Immature natural killer cell (primary cell): ENCODE results near the gene HIF3A. TPM values are rescaled to one million over a fixed set of nuclear protein-coding genes. Genes with fewer than 3 reads are reported as not detected.
"Not testable (repeated sequence)": the region's sequence is repeated elsewhere in the genome, so short reads cannot be mapped to it uniquely, and the experiment has no call there.

ENCODE experiments used
- DNase-seq, 3 donors: peaks; one replicate each; pipeline ENCODE4 v3.0.0; 2022; ENCODE audit warnings: mixed read lengths in 1 of 3
- H3K27ac Mint-ChIP-seq, 6 donors: one replicate each; pipeline ENCODE4 v1.8.0; 2020; ENCODE audit warnings: mixed read lengths in 6 of 6, mild to moderate bottlenecking in 5 of 6, inconsistent platforms in 4 of 6, moderate library complexity in 3 of 6
- H3K27me3 Mint-ChIP-seq, 3 donors: one replicate each; pipeline ENCODE4 v1.8.0; 2020 to 2021; ENCODE audit warnings: low read depth in 3 of 3, mild to moderate bottlenecking in 3 of 3, mixed read lengths in 3 of 3, moderate library complexity in 3 of 3, inconsistent platforms in 1 of 3
- H3K36me3 Mint-ChIP-seq, 3 donors: one replicate each; pipeline ENCODE4 v1.8.0; 2020; ENCODE audit warnings: mixed read lengths in 3 of 3, inconsistent platforms in 2 of 3, mild to moderate bottlenecking in 2 of 3
- H3K4me1 Mint-ChIP-seq, 2 donors: one replicate each; pipeline ENCODE4 v1.8.0; 2020; ENCODE audit warnings: inconsistent platforms in 2 of 2, mild to moderate bottlenecking in 2 of 2, mixed read lengths in 2 of 2, moderate library complexity in 1 of 2
- H3K4me3 Mint-ChIP-seq, 5 donors: one replicate each; pipeline ENCODE4 v1.8.0; 2020; ENCODE audit warnings: mild to moderate bottlenecking in 5 of 5, mixed read lengths in 5 of 5, inconsistent platforms in 3 of 5, moderate library complexity in 3 of 5
- H3K9me3 Mint-ChIP-seq, 6 donors: one replicate each; pipeline ENCODE4 v1.8.0; 2020; ENCODE audit warnings: mild to moderate bottlenecking in 6 of 6, mixed read lengths in 6 of 6, inconsistent platforms in 4 of 6, moderate library complexity in 3 of 6
- polyA plus RNA-seq, 3 donors: library from polyadenylated mRNA; unstranded; fragments of 300-500 nt; fragmentation: Illumina TruSeq; gene quantifications; one replicate each; pipeline ENCODE4 v1.2.3, GENCODE V29; 2021

The HIF3A gene
- polyA plus RNA-seq, 3 donors from 2014 or later: not detected

- DNase-seq: no peak
- Mint-ChIP-seq H3K36me3 (peaks cover 0 to 4% (median 3%) of the 10 kb centered on the region in 3 donors), H3K9me3 (peaks cover 0 to 15% (median 7%) of the 10 kb centered on the region in 6 donors), H3K4me1 (no peaks in the 10 kb centered on the region), H3K4me3 (no peak overlapping the region), H3K27me3 (peaks cover 0 to 3% (median 3%) of the 10 kb centered on the region in 3 donors), H3K27ac (no peak overlapping the region)
Observed at GRCh38 chr19:46321653-46322052, 24.8 kb downstream of the HIF3A start.

- H3K4me3 Mint-ChIP-seq, H3K4me1 Mint-ChIP-seq, DNase-seq, H3K27ac Mint-ChIP-seq, H3K27me3 Mint-ChIP-seq, H3K36me3 Mint-ChIP-seq: not testable (repeated sequence)
- H3K9me3 Mint-ChIP-seq: peaks cover 0 to 25% (median 13%) of the 10 kb centered on the region in 6 donors
Observed at GRCh38 chr19:46323227-46323626, 26.4 kb downstream of the HIF3A start.

GRCh38 chr19:46324277-46324676, 27.4 kb downstream of the HIF3A start:
- H3K4me1 Mint-ChIP-seq: no peaks in the 10 kb centered on the region
- H3K4me3 Mint-ChIP-seq: no peak overlapping the region
- peaks cover 4 to 32% (median 17%) of the 10 kb centered on the region in 6 donors for H3K9me3 Mint-ChIP-seq
- DNase-seq: no peak
- H3K27ac Mint-ChIP-seq: no peak overlapping the region
- H3K36me3 Mint-ChIP-seq: peaks cover 4 to 12% (median 6%) of the 10 kb centered on the region in 3 donors
- H3K27me3 Mint-ChIP-seq: peaks cover 1 to 8% (median 2%) of the 10 kb centered on the region in 3 donors

- H3K27ac Mint-ChIP-seq: no peak overlapping the region
- H3K27me3 Mint-ChIP-seq: peaks cover 1 to 17% (median 2%) of the 10 kb centered on the region in 3 donors
- no peak for DNase-seq
- H3K4me1 Mint-ChIP-seq: no peaks in the 10 kb centered on the region
- peaks cover 6 to 12% (median 7%) of the 10 kb centered on the region in 3 donors for H3K36me3 Mint-ChIP-seq
- H3K9me3 Mint-ChIP-seq: peaks cover 8 to 32% (median 18%) of the 10 kb centered on the region in 6 donors
- no peak overlapping the region for H3K4me3 Mint-ChIP-seq
Observed at GRCh38 chr19:46326608-46327007, 29.8 kb downstream of the HIF3A start.

GRCh38 chr19:46328079-46328478, 31.2 kb downstream of the HIF3A start:
- peaks cover 1 to 17% (median 2%) of the 10 kb centered on the region in 3 donors for H3K27me3 Mint-ChIP-seq
- H3K9me3 Mint-ChIP-seq: peaks cover 8 to 32% (median 18%) of the 10 kb centered on the region in 6 donors
- H3K27ac Mint-ChIP-seq: no peak overlapping the region
- H3K4me3 Mint-ChIP-seq: no peak overlapping the region
- H3K36me3 Mint-ChIP-seq: peaks cover 6 to 12% (median 7%) of the 10 kb centered on the region in 3 donors
- H3K4me1 Mint-ChIP-seq: no peaks in the 10 kb centered on the region
- DNase-seq: no peak

- Mint-ChIP-seq H3K9me3 (peaks cover 8 to 30% (median 18%) of the 10 kb centered on the region in 6 donors), H3K36me3 (peaks cover 5 to 11% (median 7%) of the 10 kb centered on the region in 3 donors), H3K4me3 (no peak overlapping the region), H3K27me3 (peaks cover 1 to 15% (median 2%) of the 10 kb centered on the region in 3 donors), H3K27ac (peak overlapping the region in 1 of 6 donors; percentile 55), H3K4me1 (no peaks in the 10 kb centered on the region)
- no peak for DNase-seq
Observed at GRCh38 chr19:46330319-46330918, 33.6 kb downstream of the HIF3A start.

- H3K36me3 Mint-ChIP-seq: no peaks in the 10 kb centered on the region
- H3K9me3 Mint-ChIP-seq: peaks cover 0 to 2% (median 0%) of the 10 kb centered on the region in 6 donors
- H3K27ac Mint-ChIP-seq: no peak overlapping the region
- H3K4me1 Mint-ChIP-seq: no peaks in the 10 kb centered on the region
- H3K4me3 Mint-ChIP-seq: no peak overlapping the region
- H3K27me3 Mint-ChIP-seq: peaks cover 2 to 4% (median 2%) of the 10 kb centered on the region in 3 donors
- DNase-seq: no peak
Observed at GRCh38 chr19:46337487-46337886, 40.6 kb downstream of the HIF3A start.

GRCh38 chr19:46339446-46339845, 42.6 kb downstream of the HIF3A start:
- H3K27me3 Mint-ChIP-seq: peaks cover 2 to 6% (median 2%) of the 10 kb centered on the region in 3 donors
- no peak overlapping the region for H3K27ac Mint-ChIP-seq
- H3K4me1 Mint-ChIP-seq: no peaks in the 10 kb centered on the region
- H3K36me3 Mint-ChIP-seq: no peaks in the 10 kb centered on the region
- DNase-seq: no peak
- H3K9me3 Mint-ChIP-seq: peaks cover 0 to 2% (median 0%) of the 10 kb centered on the region in 6 donors
- no peak overlapping the region for H3K4me3 Mint-ChIP-seq

GRCh38 chr19:46340051-46340659, 43.3 kb downstream of the HIF3A start:
- peaks cover 2 to 6% (median 2%) of the 10 kb centered on the region in 3 donors for H3K27me3 Mint-ChIP-seq

GRCh38 chr19:46341937-46342336, 45.1 kb downstream of the HIF3A start:
- Mint-ChIP-seq H3K36me3 (no peaks in the 10 kb centered on the region), H3K4me1 (peaks cover 12 to 16% of the 10 kb centered on the region in 2 donors), H3K27me3 (peaks cover 11 to 16% (median 13%) of the 10 kb centered on the region in 3 donors), H3K27ac (no peak overlapping the region), H3K9me3 (peaks cover 0 to 2% (median 0%) of the 10 kb centered on the region in 6 donors), H3K4me3 (no peak overlapping the region)
- DNase-seq: no peak

More at GRCh38 chr19:46340051-46340659, 43.3 kb downstream of the HIF3A start:
- Mint-ChIP-seq H3K36me3 (no peaks in the 10 kb centered on the region), H3K9me3 (peaks cover 0 to 2% (median 0%) of the 10 kb centered on the region in 6 donors), H3K27ac (peak overlapping the region in 1 of 6 donors; percentile 55), H3K4me3 (no peak overlapping the region), H3K4me1 (no peaks in the 10 kb centered on the region)
- DNase-seq: no peak

GRCh38 chr19:46344363-46344762, 47.5 kb downstream of the HIF3A start:
- peaks cover 0 to 2% (median 0%) of the 10 kb centered on the region in 6 donors for H3K9me3 Mint-ChIP-seq
- no peak overlapping the region for H3K4me3 Mint-ChIP-seq
- H3K27ac Mint-ChIP-seq: no peak overlapping the region
- no peak for DNase-seq
- H3K4me1 Mint-ChIP-seq: peaks cover 36 to 40% of the 10 kb centered on the region in 2 donors
- H3K27me3 Mint-ChIP-seq: peaks cover 15 to 21% (median 21%) of the 10 kb centered on the region in 3 donors
- H3K36me3 Mint-ChIP-seq: peaks cover 0 to 4% (median 0%) of the 10 kb centered on the region in 3 donors

GRCh38 chr19:46345157-46345556, 48.3 kb downstream of the HIF3A start:
- peak overlapping the region in 3 of 6 donors; percentile 1 to 76 (median 11) for H3K27ac Mint-ChIP-seq
- H3K9me3 Mint-ChIP-seq: peaks cover 0 to 2% (median 0%) of the 10 kb centered on the region in 6 donors
- peaks cover 44 to 48% of the 10 kb centered on the region in 2 donors for H3K4me1 Mint-ChIP-seq
- no peak for DNase-seq
- H3K27me3 Mint-ChIP-seq: peaks cover 18 to 21% (median 21%) of the 10 kb centered on the region in 3 donors
- peak overlapping the region; percentile 94 to 98 (median 97) for H3K4me3 Mint-ChIP-seq
- peaks cover 0 to 4% (median 0%) of the 10 kb centered on the region in 3 donors for H3K36me3 Mint-ChIP-seq

GRCh38 chr19:46346821-46347571, 50.2 kb downstream of the HIF3A start, which contains the start of gene PPP5C:
PPP5C (plus strand) TSS chr19:46347087; CDS start chr19:46347097, 10 bp downstream.
- DNase-seq: peak; percentile 87 to 88 (median 88)
- Mint-ChIP-seq H3K4me1 (peaks cover 62 to 67% of the 10 kb centered on the region in 2 donors), H3K36me3 (peaks cover 0 to 4% (median 0%) of the 10 kb centered on the region in 3 donors), H3K4me3 (peak within 1 kb of the TSS; percentile 94 to 98 (median 97)), H3K9me3 (no peaks in the 10 kb centered on the region), H3K27me3 (peaks cover 17 to 20% (median 17%) of the 10 kb centered on the region in 3 donors), H3K27ac (peak within 1 kb of the TSS; percentile 77 to 94 (median 88))
